GM18520 (cell line): ENCODE results near the gene RRBP1.

ENCODE experiments used
- ATAC-seq: cut with Tn5 transposase; IDR thresholded peaks from one replicate; pipeline ENCODE4 v1.9.1; 2021; ENCODE audit not compliant: unreplicated experiment

Gene RRBP1

DNA sequence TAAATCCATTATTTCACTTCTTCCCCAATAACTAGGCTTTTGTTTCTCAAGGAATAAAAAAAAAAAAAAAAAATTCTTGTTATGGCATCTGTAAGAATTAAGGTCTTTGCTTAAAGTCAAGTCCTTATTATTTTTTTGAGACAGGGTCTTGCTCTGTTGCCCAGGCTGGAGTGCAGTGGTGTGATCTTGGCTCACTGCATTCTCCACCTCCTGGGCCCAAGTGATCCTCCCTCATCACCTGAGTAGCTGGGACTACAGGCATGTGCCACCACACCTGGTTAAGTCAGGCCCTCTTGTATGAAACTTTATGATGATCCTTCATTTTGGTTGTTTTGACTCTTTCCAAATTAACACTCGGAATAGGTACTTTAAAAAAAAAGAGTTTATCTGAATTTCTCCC is 94.9 kb downstream of the RRBP1 start:
- no peak for ATAC-seq

DNA sequence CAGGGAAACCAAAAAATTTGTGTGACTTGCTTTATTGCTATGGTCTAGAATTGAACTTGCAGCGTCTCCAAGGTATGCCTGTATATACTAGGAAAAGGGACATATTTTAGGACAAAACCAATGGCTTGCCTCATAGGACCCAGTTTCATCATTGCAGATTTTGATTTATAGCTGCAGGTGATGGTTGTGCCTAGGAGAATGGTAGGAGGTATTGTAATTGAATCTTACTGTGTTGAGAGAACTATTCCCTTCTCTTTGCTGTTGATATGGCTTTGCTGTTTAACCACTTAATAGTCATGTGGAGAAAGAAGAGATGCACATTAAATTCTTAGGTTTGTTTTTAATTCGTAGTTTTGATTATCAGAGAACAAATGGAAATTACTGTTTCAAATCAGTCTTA is 95.8 kb downstream of the RRBP1 start:
- no peak for ATAC-seq

DNA sequence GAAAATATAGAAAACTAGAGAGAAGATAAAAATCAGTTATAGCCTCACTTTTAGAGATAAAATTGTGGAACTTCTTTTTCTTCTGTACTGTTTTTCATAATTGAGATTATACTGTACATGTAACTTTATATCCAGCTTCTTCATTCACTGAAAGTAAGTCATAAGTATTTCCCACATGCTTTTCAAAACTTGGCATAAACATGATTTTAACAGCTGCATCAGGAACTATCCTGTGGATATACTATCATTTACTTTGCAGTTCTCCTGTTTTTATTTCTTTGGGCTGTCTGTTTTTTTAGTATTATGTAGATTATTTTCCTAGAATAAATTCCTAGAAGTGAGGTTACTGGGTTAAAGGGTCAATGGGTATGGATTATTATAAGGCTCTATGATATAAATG is 97.4 kb downstream of the RRBP1 start:
- no peak for ATAC-seq

DNA sequence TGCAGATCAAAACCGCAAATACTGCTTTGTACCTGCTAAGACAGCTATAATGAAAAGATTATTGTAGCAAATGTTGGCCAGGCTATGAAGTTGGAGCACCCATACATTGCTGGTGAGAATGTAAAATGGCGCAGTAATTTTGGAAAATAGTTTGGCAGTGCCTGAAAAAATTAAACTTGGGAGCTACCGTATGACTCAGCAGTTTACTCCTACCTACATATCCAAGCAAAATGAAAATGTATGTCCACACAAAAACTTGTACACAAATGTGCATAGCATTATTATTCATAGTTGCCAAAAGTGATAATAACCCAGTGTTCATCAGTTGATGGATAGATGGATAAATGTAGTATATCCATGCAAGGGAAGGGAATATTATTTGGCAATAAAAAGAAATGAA is 98.9 kb downstream of the RRBP1 start:
- ATAC-seq, result no peak

DNA sequence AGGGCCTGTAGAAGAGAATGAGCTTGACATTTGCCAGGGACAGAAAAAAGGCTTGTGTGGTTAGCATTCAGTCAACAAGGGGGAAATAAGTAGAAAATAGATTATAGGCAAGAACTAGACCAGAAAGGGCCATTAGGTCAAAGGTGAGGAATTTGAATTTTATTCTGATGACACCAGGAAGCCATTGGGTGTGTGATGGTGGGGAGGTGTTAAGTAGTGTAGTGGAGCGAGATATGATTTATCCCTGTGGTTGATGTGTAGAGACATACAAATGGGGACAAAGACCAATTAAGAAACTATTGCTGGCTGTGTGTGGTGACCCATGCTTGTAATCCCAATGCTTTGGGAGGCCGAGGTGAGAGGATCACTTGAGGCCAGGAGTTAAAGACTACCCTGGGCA is 101.1 kb downstream of the RRBP1 start:
- ATAC-seq, result no peak

DNA sequence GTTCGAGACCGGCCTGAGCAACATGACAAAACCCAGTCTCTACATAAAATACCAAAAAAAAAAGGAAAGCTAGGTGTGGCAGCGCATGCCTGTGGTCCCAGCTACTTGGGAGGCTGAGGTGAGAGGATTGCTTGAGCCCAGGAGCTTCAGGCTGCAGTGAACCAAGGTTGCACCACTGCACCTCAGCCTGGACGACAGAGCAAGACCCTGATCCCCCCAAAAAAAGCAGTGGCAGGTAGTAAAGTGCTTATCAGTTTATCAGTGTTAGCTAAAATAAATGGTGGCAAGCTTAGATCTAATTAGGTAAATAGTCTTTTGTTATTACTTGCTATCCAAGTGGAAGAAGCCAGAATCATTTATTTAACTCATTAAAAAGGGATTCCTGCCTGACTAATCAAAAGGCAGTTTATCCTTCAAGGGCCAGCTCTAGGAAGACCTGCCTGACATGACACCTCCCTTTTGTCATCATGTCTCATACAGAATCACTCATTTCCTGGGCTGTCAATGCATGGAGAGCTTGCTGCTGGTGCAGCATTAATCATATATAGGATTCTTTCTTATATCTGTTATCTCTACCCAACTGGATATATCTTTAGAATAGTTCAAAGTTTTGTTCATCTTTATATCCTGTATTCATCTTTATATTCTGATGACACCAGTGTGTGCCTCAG is 102.5 kb downstream of the RRBP1 start:
- ATAC-seq, result no peak

DNA sequence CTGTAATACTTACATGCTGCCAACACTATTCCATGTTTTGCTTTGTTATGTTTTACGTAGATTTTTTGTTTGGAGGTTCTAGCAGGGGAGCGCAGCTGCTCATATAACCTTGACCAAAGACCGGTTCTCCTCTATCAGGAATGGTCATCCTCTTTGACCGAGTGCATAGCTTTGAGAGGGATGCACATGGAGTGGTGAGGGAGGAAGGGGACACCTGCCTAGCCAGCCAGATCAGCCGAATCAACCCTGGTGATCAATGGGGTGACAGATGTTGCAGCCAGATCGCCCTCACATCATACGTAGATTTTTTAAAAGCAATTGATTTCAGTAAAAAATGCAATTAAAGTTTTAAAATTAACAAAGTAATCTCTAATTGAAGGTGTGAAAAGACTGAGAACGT is 105.8 kb downstream of the RRBP1 start:
- no peak for ATAC-seq

DNA sequence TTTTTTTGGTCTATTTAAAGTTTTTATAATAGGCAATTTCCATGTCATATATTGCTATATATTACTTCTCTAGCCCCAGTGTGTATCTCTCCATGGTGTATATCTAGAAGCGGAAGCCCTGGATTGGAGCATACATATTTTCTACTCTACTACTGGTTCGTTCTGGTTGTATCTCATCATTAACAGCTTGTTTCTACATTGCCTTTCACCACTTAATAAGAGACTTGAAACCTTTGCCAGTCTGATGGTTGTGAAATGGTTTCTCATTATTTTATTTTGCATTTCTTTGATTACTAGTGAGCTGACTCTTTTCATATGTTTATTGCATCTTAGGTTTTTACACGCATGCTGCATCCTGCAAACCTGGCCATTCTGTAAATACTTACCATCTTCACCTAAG is 108.6 kb downstream of the RRBP1 start:
- ATAC-seq, result no peak

DNA sequence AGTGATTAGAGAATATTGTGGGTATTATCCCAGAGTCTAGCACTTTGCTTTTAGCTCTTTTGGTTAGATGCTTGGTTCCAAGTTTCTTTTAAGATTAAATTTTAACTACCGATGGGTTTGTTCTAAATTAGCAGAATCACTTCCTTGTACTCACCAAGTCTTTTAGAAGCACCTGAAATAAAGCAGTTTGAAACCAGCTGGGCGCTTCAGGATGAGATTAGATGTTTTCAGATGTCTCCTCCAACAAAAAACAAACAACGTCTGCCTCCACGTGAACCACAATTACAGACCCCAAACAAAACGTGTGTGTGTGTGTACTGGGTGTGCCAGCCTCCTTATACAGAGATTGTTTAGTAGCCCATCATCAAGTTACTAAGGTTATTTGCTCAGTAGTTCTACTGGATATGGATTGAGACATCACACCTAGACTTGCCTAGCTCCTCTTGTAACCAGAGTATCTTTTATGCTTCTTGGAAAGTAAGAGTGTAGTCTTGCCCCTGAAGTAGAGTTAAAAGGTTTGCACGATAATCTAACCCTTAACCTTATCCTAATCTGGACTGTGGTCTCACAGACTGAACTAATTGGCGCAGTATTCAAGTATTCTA is 109.9 kb downstream of the RRBP1 start:
- ATAC-seq, result no peak

DNA sequence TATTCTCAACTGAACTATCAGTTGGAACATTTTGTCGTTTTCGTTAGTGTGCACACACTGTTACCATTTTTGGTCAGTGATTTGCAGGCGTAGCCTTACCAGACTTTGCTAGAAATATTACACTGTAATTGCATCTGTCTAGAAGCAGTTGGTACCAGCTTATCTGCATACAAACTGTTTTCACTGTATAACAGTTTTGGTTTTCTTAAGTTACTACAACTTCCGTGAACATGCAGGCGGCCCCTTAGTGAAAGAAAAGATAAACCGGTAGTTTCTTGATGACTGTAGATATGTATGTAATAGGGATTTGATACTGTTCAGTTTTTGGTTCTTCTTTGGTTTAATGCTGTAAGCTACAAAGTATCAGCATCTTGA is 110.9 kb downstream of the RRBP1 start:
- no peak for ATAC-seq

DNA sequence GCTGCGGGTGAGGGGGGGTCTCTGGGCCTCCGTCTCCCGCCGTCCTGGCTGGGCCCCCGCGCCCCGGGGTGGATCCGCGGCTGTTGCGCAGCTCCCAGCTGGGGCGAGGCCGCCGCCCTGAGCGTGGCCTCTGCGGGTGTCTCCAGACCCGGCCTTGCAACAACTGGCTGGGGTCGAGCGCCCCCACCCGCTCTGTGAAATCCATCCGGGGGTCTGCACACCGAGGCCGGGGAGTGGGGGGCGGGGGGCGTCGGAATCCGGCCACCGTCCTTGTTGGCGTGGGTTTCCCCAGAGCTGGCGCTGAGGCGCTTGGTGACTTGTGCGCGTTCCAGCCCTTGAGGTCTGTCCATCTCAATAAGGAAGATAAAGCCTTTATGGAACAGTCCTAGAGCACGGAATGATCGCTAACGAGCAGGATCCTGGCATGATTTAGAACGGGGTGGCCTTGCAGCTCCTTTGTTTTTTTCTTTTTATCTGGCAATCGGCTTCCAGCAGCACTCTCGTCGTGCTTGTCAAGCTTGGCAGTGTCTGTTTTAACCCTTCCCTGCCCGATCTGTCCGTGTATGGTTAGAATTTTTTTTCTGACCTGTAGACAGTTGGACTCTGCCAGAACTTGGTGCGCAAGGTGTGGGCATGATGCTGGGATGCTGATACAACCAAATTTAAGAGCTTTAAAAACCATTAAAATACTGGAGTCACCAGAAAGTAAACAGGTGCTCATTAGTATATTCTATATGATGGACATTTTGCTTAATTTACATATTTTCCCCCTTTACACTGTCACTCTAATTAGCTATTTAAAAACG is 111.5 kb downstream of the RRBP1 start:
- ATAC-seq, result peak; percentile 12

DNA sequence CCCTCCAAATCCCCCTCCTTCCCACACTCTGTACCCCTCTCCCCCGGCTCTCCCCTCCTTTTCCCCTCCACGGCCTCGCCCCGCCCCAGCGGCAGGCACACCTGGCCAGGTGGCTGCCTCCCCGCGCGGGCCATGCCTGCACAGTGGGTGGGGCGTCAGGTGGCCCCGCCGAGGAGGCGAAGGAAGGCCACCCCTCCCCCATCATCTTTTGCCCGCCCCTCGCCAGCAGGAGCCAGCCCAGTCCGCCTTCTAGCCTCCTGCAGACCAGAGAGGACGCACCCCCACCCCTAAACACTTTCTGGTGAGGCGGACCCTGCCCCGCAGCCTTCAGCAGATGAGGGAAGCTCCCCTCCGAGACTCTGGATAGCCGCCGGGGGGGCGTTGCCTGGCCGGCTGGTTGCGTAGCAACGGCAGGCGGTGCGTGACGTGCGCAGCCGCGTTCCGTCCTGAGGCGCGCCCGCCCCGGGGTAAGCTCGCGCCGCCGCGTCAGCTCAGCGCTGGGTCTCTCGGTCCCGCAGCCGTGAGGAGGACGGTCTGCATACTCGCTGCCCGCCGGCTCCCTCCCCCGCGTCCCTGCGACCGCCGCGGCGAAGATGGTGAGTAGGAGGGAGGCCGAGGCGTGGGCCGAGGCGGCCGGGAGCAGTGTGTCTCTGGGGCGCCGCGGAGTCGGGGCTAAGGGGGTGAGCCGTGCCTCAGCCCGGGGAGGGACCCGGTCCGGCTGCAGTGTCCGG is 112.3 kb downstream of the RRBP1 start, which contains the start of gene DSTN:
TSS of gene DSTN (plus strand) at position 460 of the 731 bp plus-strand sequence. CDS start at position 594, 134 bp downstream.
- peak; percentile 87 for ATAC-seq

DNA sequence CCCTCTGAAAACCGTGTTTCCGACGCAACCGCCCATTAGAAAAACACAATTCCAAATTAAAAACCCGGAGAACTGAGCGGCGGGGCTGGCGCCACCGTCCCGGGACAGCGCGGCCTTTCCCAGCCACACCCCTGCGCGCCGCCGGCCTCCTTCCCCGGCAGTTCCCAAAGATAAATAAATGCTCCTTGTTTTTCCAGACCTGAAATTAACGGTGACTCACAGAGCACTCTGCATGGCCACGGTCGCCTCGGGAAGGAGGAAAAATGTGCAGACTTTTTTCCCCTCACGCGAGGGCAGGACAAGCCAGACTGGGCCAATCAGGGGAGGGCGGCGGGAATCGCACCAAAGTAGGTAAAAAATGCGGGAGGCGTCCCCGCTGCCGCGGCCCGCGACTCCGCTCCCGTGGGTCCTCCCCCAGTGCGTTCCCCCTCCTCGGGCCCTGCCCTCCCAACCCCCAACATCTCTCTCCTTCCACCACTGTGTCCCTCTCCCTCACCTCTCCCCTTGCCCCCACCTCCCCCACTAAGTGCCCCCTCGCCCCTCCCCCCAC is 113.0 kb downstream of the RRBP1 start:
- no peak for ATAC-seq

DNA sequence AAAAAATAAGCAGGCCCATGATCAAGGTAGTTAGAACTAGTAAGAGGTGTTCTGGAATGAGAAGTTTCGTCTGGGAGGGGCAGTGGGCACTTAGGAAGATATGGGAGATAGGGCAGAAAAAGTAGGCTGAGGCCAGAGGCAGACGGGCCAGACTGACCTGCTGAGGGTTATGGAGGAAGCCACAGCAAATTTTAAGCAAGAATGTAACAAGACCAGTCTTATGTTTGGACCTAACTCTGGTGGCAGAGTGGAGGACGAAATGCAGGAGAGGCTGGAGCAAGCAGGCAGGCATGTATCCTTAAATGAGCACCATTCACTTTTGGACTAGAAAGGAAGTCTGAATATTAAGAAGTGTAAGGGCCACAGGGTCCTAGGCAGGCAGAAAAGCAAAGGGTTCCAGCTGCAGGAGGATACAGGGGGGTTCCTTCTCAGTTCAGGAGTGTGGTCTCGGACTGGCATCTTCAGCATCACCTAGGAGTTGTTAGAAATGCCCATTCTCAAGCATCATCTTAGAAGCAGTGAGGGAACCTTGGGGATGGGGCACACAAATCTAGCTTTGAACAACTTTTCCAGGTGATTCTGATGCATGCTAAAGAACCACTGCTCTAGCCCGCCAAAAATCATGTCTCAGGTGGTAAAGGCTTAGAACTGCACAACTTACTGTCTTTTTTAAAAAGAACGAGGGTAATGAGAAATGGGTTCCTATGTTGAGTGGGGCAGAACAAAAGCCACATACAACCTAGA is 113.8 kb downstream of the RRBP1 start:
- ATAC-seq, result no peak

DNA sequence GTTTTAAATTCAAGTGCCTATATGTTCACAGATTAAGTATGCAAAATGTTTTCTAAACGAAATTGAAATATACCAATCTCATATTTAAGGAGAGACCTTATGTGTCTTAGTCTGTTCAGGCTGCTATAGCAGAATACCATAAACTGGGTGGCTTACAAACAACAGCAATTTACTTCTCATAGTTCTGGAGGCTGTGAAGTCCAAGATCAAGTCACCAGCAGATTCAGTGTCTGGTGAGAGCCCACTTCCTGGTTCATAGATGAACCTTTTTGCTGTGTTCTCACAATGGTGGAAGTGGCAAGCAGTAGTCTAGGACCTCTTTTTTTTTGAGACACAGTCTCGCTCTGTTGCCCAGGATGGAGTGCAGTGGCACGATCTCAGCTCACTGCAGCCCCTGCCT is 115.7 kb downstream of the RRBP1 start:
- no peak for ATAC-seq

DNA sequence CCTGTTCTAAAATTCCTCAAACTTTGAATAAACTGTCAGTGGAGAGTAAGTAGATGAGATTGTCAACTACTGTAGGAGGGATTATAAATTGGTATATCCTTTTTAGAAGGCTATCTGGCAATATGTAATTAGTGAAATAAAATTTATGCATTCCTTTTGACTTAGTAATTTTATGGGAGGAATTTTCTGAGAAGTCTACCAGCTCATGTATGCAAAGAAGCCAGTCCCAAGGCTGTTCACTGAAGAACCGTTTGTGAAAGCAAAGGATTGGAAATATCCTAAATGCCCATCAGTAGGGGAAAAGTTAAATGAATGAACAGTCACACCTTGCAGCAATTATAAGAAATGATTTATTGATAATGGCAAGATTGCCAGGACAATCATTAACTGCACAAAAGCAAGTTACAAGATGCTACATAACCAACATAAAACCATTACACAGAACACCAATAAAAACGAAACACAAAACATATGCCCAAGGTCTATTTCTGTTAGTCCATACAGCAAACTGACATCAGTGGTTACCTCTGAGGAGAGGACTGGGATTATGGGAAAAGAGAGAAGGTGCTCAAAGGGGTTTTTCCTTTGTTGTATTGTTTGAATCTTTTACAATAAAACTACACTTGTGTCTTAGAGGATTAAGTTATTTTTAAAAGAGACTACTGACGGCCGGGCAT is 116.7 kb downstream of the RRBP1 start:
- ATAC-seq, result no peak
